ENCODE measurements around the gene CLEC2A.

DNA sequence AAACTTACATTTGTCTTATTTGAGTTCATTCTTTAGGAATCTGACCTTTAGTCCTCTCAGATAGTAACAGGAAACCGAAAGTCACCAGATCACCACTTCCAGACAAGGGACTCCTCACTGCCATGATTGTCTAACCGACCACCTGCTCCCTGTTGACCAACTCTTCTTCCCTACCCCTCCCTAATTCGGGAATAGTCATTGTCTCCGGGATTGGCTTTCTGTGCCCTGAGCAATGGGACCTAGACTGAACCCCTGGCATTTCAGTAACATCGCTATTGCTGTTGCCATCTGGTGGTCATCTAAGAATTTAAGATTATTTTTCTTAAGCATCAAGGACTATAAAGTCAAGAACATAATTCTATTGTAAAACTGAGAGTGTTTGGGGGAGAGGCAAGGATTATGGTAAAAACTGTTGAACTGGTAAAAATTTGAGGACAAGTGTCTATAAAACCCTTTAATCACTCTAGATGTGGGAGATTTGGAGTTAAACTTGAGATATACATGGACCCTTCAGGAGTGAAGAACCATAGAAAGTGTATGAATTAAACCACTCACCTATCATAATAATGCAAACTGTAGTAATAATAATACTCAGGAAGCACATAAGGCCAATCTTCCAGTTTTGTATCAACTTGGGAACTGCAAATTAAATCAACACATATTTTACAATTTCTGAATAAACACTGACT lies 6.3 kb downstream of the CLEC2A start:
- no peak for TF ChIP-seq POLR2AphosphoS5 (IDR thresholded peaks at IDR 0.05; ENCODE audit: low read depth)
- TF ChIP-seq, protein P1, sequence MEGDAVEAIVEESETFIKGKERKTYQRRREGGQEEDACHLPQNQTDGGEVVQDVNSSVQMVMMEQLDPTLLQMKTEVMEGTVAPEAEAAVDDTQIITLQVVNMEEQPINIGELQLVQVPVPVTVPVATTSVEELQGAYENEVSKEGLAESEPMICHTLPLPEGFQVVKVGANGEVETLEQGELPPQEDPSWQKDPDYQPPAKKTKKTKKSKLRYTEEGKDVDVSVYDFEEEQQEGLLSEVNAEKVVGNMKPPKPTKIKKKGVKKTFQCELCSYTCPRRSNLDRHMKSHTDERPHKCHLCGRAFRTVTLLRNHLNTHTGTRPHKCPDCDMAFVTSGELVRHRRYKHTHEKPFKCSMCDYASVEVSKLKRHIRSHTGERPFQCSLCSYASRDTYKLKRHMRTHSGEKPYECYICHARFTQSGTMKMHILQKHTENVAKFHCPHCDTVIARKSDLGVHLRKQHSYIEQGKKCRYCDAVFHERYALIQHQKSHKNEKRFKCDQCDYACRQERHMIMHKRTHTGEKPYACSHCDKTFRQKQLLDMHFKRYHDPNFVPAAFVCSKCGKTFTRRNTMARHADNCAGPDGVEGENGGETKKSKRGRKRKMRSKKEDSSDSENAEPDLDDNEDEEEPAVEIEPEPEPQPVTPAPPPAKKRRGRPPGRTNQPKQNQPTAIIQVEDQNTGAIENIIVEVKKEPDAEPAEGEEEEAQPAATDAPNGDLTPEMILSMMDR (conservative IDR thresholded peaks at IDR 0.05; ENCODE audit: low read depth in 2 of 2), result peak; percentile 66 to 68
- TF ChIP-seq EZH2 (IDR thresholded peaks at IDR 0.05; ENCODE audit: low read depth, unreplicated experiment), result no peak
- no peak for TF ChIP-seq EZH2phosphoT487 (IDR thresholded peaks at IDR 0.05; ENCODE audit: unreplicated experiment)
- TF ChIP-seq STAT1 (IDR thresholded peaks at IDR 0.05; ENCODE audit: unreplicated experiment), result no peak
- no peak for TF ChIP-seq ZNF114 (CRISPR knock-in tag; IDR thresholded peaks at IDR 0.05)
- TF ChIP-seq, protein P2, sequence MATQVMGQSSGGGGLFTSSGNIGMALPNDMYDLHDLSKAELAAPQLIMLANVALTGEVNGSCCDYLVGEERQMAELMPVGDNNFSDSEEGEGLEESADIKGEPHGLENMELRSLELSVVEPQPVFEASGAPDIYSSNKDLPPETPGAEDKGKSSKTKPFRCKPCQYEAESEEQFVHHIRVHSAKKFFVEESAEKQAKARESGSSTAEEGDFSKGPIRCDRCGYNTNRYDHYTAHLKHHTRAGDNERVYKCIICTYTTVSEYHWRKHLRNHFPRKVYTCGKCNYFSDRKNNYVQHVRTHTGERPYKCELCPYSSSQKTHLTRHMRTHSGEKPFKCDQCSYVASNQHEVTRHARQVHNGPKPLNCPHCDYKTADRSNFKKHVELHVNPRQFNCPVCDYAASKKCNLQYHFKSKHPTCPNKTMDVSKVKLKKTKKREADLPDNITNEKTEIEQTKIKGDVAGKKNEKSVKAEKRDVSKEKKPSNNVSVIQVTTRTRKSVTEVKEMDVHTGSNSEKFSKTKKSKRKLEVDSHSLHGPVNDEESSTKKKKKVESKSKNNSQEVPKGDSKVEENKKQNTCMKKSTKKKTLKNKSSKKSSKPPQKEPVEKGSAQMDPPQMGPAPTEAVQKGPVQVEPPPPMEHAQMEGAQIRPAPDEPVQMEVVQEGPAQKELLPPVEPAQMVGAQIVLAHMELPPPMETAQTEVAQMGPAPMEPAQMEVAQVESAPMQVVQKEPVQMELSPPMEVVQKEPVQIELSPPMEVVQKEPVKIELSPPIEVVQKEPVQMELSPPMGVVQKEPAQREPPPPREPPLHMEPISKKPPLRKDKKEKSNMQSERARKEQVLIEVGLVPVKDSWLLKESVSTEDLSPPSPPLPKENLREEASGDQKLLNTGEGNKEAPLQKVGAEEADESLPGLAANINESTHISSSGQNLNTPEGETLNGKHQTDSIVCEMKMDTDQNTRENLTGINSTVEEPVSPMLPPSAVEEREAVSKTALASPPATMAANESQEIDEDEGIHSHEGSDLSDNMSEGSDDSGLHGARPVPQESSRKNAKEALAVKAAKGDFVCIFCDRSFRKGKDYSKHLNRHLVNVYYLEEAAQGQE (IDR thresholded peaks at IDR 0.05; ENCODE audit: unreplicated experiment), result no peak
- TF ChIP-seq NANOG (IDR thresholded peaks at IDR 0.05; ENCODE audit: borderline replicate concordance), result no peak
- TF ChIP-seq, protein P3, sequence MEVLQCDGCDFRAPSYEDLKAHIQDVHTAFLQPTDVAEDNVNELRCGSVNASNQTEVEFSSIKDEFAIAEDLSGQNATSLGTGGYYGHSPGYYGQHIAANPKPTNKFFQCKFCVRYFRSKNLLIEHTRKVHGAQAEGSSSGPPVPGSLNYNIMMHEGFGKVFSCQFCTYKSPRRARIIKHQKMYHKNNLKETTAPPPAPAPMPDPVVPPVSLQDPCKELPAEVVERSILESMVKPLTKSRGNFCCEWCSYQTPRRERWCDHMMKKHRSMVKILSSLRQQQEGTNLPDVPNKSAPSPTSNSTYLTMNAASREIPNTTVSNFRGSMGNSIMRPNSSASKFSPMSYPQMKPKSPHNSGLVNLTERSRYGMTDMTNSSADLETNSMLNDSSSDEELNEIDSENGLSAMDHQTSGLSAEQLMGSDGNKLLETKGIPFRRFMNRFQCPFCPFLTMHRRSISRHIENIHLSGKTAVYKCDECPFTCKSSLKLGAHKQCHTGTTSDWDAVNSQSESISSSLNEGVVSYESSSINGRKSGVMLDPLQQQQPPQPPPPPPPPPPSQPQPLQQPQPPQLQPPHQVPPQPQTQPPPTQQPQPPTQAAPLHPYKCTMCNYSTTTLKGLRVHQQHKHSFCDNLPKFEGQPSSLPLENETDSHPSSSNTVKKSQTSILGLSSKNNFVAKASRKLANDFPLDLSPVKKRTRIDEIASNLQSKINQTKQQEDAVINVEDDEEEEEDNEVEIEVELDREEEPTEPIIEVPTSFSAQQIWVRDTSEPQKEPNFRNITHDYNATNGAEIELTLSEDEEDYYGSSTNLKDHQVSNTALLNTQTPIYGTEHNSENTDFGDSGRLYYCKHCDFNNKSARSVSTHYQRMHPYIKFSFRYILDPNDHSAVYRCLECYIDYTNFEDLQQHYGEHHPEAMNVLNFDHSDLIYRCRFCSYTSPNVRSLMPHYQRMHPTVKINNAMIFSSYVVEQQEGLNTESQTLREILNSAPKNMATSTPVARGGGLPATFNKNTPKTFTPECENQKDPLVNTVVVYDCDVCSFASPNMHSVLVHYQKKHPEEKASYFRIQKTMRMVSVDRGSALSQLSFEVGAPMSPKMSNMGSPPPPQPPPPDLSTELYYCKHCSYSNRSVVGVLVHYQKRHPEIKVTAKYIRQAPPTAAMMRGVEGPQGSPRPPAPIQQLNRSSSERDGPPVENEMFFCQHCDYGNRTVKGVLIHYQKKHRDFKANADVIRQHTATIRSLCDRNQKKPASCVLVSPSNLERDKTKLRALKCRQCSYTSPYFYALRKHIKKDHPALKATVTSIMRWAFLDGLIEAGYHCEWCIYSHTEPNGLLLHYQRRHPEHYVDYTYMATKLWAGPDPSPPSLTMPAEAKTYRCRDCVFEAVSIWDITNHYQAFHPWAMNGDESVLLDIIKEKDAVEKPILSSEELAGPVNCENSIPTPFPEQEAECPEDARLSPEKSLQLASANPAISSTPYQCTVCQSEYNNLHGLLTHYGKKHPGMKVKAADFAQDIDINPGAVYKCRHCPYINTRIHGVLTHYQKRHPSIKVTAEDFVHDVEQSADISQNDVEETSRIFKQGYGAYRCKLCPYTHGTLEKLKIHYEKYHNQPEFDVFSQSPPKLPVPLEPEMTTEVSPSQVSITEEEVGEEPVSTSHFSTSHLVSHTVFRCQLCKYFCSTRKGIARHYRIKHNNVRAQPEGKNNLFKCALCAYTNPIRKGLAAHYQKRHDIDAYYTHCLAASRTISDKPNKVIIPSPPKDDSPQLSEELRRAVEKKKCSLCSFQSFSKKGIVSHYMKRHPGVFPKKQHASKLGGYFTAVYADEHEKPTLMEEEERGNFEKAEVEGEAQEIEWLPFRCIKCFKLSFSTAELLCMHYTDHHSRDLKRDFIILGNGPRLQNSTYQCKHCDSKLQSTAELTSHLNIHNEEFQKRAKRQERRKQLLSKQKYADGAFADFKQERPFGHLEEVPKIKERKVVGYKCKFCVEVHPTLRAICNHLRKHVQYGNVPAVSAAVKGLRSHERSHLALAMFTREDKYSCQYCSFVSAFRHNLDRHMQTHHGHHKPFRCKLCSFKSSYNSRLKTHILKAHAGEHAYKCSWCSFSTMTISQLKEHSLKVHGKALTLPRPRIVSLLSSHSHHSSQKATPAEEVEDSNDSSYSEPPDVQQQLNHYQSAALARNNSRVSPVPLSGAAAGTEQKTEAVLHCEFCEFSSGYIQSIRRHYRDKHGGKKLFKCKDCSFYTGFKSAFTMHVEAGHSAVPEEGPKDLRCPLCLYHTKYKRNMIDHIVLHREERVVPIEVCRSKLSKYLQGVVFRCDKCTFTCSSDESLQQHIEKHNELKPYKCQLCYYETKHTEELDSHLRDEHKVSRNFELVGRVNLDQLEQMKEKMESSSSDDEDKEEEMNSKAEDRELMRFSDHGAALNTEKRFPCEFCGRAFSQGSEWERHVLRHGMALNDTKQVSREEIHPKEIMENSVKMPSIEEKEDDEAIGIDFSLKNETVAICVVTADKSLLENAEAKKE (CRISPR knock-in tag; IDR thresholded peaks at IDR 0.05), result no peak
